HG03066 (cell line): Measurements from ENCODE around the gene TIMM21.

Source experiments
- ATAC-seq: cut with Tn5 transposase; IDR thresholded peaks from one replicate; pipeline ENCODE4 v1.9.1; 2021; ENCODE audit warnings: low read depth; ENCODE audit not compliant: unreplicated experiment

TIMM21 gene

GRCh38 chr18:74146756-74147155, 1.6 kb upstream of the TIMM21 start:
- no peak for ATAC-seq

GRCh38 chr18:74147491-74147778, 888 bp upstream of the TIMM21 start:
- ATAC-seq: no peak

- ATAC-seq: peak; percentile 20
Measured at GRCh38 chr18:74148543-74149070, 284 bp downstream of the TIMM21 start.

- ATAC-seq: no peak
Measured at GRCh38 chr18:74149878-74150277, 1.6 kb downstream of the TIMM21 start.

GRCh38 chr18:74152270-74152669, 3.9 kb downstream of the TIMM21 start:
- no peak for ATAC-seq

- no peak for ATAC-seq
Measured at GRCh38 chr18:74152857-74153256, 4.5 kb downstream of the TIMM21 start.

GRCh38 chr18:74153377-74153776, 5.1 kb downstream of the TIMM21 start:
- no peak for ATAC-seq

GRCh38 chr18:74153793-74154192, 5.5 kb downstream of the TIMM21 start:
- no peak for ATAC-seq

- no peak for ATAC-seq
Measured at GRCh38 chr18:74154716-74155115, 6.4 kb downstream of the TIMM21 start.

GRCh38 chr18:74155276-74155675, 7.0 kb downstream of the TIMM21 start:
- no peak for ATAC-seq

GRCh38 chr18:74163019-74163660, 14.8 kb downstream of the TIMM21 start:
- no peak for ATAC-seq

- no peak for ATAC-seq
Measured at GRCh38 chr18:74166386-74166785, 18.1 kb downstream of the TIMM21 start.

GRCh38 chr18:74171910-74172606, 23.7 kb downstream of the TIMM21 start:
- peak; percentile 99 for ATAC-seq

- no peak for ATAC-seq
Measured at GRCh38 chr18:74172697-74173433, 24.5 kb downstream of the TIMM21 start.

- no peak for ATAC-seq
Measured at GRCh38 chr18:74173434-74173750, 25.1 kb downstream of the TIMM21 start.

GRCh38 chr18:74175658-74176057, 27.3 kb downstream of the TIMM21 start:
- ATAC-seq: no peak

- no peak for ATAC-seq
Measured at GRCh38 chr18:74178884-74179283, 30.6 kb downstream of the TIMM21 start.

GRCh38 chr18:74179623-74180199, 31.4 kb downstream of the TIMM21 start:
- no peak for ATAC-seq

- ATAC-seq: no peak
Measured at GRCh38 chr18:74182335-74182734, 34.0 kb downstream of the TIMM21 start.

GRCh38 chr18:74183130-74183529, 34.8 kb downstream of the TIMM21 start:
- no peak for ATAC-seq

GRCh38 chr18:74184875-74185274, 36.6 kb downstream of the TIMM21 start:
- ATAC-seq: no peak
